GM20431 (cell line): Measurements from ENCODE around the gene TULP4.

Experiments
- in situ Hi-C: fragments of 300-500 bp; cut with MseI, MboI; formaldehyde crosslinking; loops from one replicate; pipeline ENCODE4 v1.15.0; 2020; ENCODE audit warnings: low sequenced_read_pairs; ENCODE audit not compliant: unreplicated experiment

Gene TULP4

GRCh38 chr6:158410784-158411183 lies 98.5 kb downstream of the TULP4 start:
- in situ Hi-C loops, result no loop called here

DNA sequence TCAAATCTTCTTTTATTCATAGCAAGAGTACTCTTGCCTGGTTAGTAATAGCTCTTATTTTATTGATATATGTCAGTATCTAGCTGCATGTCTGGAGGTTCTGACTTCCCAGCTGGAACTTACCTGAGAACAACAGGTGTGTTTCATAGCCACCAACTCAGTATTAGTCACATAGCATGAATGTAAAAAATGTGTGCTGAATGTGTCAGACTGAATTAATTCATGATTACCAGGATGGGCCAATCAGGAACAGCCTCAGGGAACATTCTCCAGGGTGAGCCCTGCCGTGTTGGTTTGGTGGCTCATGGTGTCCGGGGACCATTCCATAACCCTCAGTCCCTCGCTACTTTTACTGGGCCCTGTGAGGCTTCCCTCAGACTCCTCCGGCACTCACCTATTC lies 99.7 kb downstream of the TULP4 start:
- in situ Hi-C loops, result no loop called here

DNA sequence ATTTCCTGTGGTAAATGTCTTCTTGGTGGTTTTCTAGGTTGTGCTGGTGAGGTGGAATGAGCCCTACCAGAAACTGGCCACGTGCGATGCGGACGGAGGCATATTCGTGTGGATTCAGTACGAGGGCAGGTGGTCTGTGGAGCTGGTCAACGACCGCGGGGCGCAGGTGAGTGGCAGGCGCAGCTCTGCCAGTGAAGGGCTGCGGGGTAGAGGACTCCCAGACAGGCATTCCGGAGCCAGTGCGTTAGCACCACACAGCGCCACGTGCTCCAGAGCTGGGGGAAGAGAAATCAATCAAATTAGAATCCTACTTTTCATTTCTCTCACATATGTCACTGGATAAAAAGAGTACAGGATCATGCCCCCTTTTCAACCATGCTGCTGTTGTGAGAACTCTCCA lies 100.8 kb downstream of the TULP4 start:
- in situ Hi-C loops, result no loop called here

DNA sequence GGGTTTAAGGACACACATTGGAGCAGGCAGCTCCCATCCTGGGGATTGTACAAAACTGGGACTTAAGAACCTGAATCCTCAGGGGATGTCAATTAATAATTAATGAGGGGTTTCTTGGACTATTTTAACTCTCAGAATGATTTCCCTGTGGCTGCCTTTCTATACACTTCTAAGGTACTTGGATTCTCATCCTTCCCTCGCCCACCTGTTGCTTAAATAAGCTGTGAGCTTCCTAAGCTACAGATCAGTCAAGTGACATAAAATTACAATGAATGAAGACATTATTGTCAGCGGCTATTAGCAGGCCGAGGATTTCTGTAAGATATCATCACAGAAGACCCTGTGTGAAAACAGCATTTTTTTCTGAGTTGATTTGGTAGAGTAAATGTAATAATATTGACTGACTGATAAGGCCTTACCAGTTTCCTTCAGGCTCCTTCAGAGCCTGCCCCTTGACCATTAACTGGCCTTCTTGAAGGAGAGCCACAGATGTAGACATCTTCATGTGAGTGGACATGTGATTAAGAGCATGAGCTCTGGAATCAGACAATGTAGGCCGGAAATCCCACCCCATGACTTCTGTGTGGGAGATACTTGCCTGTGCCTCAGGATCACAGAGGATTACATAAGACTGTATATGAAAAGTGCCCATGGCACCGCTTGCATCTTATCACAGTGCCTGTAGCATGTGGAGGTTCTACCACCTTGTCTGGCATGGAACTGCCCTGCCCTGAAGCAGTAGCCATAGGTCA lies 101.7 kb downstream of the TULP4 start:
- in situ Hi-C loops, result no loop called here

- in situ Hi-C loops, result no loop called here
Measured at GRCh38 chr6:158414851-158415262, 102.6 kb downstream of the TULP4 start.

- in situ Hi-C loops, result no loop called here
Measured at GRCh38 chr6:158415666-158416065, 103.4 kb downstream of the TULP4 start.

GRCh38 chr6:158416883-158417759 lies 104.9 kb downstream of the TULP4 start:
- in situ Hi-C loops, result no loop called here

GRCh38 chr6:158417760-158418098 lies 105.5 kb downstream of the TULP4 start:
- in situ Hi-C loops, result no loop called here

DNA sequence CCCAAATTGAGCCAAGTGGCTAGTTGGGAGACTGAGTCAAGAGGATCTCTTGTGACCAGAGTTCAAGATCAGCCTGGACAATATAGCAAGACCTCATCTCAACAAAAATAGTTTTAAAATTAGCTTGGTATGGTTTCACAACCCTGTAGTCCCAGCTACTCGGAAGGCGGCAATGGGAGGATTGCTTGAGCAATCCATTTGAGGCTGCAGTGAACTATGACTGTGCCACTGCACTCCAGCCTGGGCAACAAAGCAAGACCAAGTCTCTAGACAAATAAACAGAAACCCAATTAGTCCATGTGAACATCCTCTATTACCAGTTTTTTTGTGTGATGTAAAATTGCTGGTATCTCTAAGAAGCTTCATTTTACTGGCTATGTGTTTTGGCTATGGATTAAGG lies 106.2 kb downstream of the TULP4 start:
- in situ Hi-C loops, result no loop called here

DNA sequence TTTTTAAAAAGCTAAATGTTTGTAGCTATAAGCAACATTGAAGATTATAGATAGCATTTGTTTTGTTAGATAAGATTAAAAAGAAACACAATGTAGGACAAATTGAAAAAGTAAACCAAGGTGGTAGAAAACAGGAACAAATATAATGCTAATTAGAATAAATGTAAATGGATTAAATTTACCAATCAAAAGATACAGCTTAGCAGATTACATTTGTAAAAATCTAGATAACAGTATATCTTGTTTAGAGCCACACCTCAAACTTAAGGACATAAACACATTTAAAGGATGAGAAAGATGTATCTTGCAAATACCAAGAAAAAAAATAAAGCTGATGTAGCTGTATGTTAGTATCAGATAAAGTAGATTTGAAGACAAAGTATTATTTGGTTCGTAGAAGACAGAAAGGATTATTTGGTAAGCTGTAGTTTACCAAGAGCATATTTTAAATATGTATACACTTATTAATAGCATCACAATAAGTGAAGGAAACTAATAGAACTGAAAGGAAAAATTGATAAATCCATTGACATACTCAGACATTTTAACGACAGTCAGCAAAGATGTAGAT lies 107.2 kb downstream of the TULP4 start:
- in situ Hi-C loops, result no loop called here

GRCh38 chr6:158421381-158421780 lies 109.1 kb downstream of the TULP4 start:
- in situ Hi-C loops, result no loop called here

GRCh38 chr6:158422629-158423238 lies 110.5 kb downstream of the TULP4 start:
- in situ Hi-C loops, result no loop called here

DNA sequence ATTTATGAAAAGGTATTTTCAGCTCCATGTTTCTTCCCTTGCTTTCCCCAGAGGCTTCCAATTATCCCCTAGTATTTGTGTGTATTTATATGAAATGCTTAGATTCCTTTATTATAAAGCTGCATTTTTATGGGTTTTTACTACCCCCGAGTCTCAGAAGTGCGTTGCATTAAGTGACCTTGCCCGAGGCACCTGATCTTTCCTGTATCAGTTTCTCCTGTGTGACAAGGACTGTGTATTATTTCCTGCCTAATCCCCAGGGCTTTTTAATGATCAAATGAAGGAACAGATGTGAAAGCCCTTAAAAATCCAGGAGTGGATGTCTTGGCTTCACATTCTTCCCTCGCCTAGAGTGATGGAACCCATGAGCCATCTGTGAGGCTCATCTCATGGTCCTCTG lies 118.8 kb downstream of the TULP4 start:
- in situ Hi-C loops, result no loop called here

- in situ Hi-C loops, result no loop called here
Measured at GRCh38 chr6:158431560-158431959, 119.3 kb downstream of the TULP4 start.

GRCh38 chr6:158437571-158437970 lies 125.3 kb downstream of the TULP4 start:
- in situ Hi-C loops, result no loop called here

DNA sequence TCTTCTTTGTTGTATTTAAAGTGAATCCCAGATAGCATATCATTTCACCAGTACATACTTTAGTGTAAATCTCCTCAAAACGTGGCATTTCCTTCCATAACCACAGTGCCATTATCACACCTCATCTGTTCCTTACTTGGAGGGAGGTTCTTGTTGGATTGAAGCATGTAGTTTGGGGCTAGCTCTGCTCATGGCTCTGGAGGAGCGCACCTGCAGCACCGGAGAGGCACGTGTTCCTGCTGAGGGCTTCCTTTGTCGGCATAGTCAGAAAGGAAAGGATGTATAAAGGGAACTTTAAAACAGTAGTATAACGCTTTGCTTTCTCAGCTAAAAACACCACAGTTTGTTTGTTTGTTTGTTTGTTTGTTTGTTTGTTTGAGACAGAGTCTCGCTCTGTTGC lies 126.0 kb downstream of the TULP4 start:
- in situ Hi-C loops, result no loop called here

DNA sequence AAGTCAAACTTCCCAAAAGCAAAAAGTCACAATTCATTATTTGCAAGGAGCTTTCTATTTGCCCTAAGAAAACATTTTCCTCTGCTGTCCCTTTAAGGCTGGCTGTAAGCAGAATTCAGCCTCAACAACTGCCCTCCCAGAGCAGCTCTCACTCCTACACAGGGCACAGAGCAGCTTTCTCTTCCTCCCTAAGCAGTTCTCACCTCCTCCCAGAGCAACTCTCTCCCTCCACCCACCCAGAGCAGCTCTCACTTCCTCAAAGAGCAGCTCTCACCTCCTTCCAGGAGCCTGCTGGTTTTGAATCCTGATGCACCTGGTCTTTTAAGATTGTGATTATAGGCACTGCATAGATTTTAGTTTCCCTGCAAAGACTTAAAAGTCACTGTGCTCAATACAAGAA lies 127.0 kb downstream of the TULP4 start:
- in situ Hi-C loops, result no loop called here

- in situ Hi-C loops, result no loop called here
Measured at GRCh38 chr6:158441716-158442215, 129.5 kb downstream of the TULP4 start.

- in situ Hi-C loops, result no loop called here
Measured at GRCh38 chr6:158442306-158442705, 130.0 kb downstream of the TULP4 start.

- in situ Hi-C loops, result no loop called here
Measured at GRCh38 chr6:158445426-158446085, 133.3 kb downstream of the TULP4 start.
